Measurements from ENCODE around the gene PPIF.
A peak's percentile ranks its signal among the peaks of the same experiment; 100 is the strongest.

Gene PPIF

GRCh38 chr10:79323602-79324001, 23.7 kb upstream of the PPIF start:
- Histone ChIP-seq H3K4me2 (peak overlapping the region; percentile 77 to 98 (median 89)), H3K9ac (peak overlapping the region in 9 of 11 experiments; percentile 39 to 70 (median 63); a peak in 16 of 22 replicates), H3K27ac (peak overlapping the region in 9 of 11 experiments; percentile 62 to 86 (median 74); a peak in 18 of 22 replicates), H4K20me1 (no peaks in the 10 kb centered on the region), H3K36me3 (no peaks in the 10 kb centered on the region), H3K27me3 (peaks cover 0 to 10% (median 0%) of the 10 kb centered on the region in 11 experiments; a peak in 5 of 22 replicates), H3K4me3 (peak overlapping the region in 3 of 10 experiments; percentile 8 to 30 (median 8); a peak in 3 of 20 replicates), H3K4me1 (peaks cover 66 to 72% (median 68%) of the 10 kb centered on the region in 10 experiments), H3K9me3 (replicated peaks in 1 of 11) (peaks cover 0 to 5% (median 0%) of the 10 kb centered on the region in 11 experiments; a peak in 1 of 22 replicates)
- no peak for TF ChIP-seq Cebpa-rat (IDR thresholded peaks at IDR 0.05)

GRCh38 chr10:79324032-79324695, 23.1 kb upstream of the PPIF start:
- TF ChIP-seq Cebpa-rat (IDR thresholded peaks at IDR 0.05): peak in 3 of 11 experiments; percentile 9 to 83 (median 63); a peak in 4 of 22 replicates
- Histone ChIP-seq H3K4me3 (peak overlapping the region in 3 of 10 experiments; percentile 8 to 17 (median 8); a peak in 1 of 20 replicates), H3K9me3 (replicated peaks in 1 of 11) (no peaks in the 10 kb centered on the region), H4K20me1 (no peaks in the 10 kb centered on the region), H3K4me1 (peaks cover 61 to 70% (median 66%) of the 10 kb centered on the region in 10 experiments), H3K27ac (peak overlapping the region in 9 of 11 experiments; percentile 62 to 86 (median 74); a peak in 17 of 22 replicates), H3K9ac (peak overlapping the region in 8 of 11 experiments; percentile 39 to 70 (median 64); a peak in 15 of 22 replicates), H3K36me3 (no peaks in the 10 kb centered on the region), H3K4me2 (peak overlapping the region; percentile 77 to 98 (median 89)), H3K27me3 (peaks cover 0 to 10% (median 0%) of the 10 kb centered on the region in 11 experiments; a peak in 3 of 22 replicates)

- H3K4me1 ChIP-seq: peaks cover 45 to 54% (median 48%) of the 10 kb centered on the region in 10 experiments
- peaks cover 0 to 10% (median 0%) of the 10 kb centered on the region in 11 experiments; a peak in 3 of 22 replicates for H3K27me3 ChIP-seq
- TF ChIP-seq Cebpa-rat (IDR thresholded peaks at IDR 0.05): no peak
- no peaks in the 10 kb centered on the region for H3K9me3 ChIP-seq (replicated peaks in 1 of 11)
- no peak overlapping the region for H3K4me2 ChIP-seq
- no peaks in the 10 kb centered on the region for H3K36me3 ChIP-seq
- H3K4me3 ChIP-seq: no peak overlapping the region
- no peaks in the 10 kb centered on the region for H4K20me1 ChIP-seq
- no peak overlapping the region for H3K9ac ChIP-seq
- peak overlapping the region in 3 of 11 experiments; percentile 31 to 72 (median 42); a peak in 4 of 22 replicates for H3K27ac ChIP-seq
Observed at GRCh38 chr10:79326361-79327089, 20.7 kb upstream of the PPIF start.

GRCh38 chr10:79327090-79327457, 20.2 kb upstream of the PPIF start:
- Histone ChIP-seq H3K27ac (no peak overlapping the region), H3K9me3 (replicated peaks in 1 of 11) (no peaks in the 10 kb centered on the region), H3K4me1 (peaks cover 45 to 54% (median 48%) of the 10 kb centered on the region in 10 experiments), H4K20me1 (no peaks in the 10 kb centered on the region), H3K4me2 (no peak overlapping the region), H3K27me3 (peaks cover 0 to 10% (median 0%) of the 10 kb centered on the region in 11 experiments; a peak in 3 of 22 replicates), H3K4me3 (no peak overlapping the region), H3K36me3 (no peaks in the 10 kb centered on the region), H3K9ac (no peak overlapping the region)
- TF ChIP-seq Cebpa-rat (IDR thresholded peaks at IDR 0.05): no peak

DNA sequence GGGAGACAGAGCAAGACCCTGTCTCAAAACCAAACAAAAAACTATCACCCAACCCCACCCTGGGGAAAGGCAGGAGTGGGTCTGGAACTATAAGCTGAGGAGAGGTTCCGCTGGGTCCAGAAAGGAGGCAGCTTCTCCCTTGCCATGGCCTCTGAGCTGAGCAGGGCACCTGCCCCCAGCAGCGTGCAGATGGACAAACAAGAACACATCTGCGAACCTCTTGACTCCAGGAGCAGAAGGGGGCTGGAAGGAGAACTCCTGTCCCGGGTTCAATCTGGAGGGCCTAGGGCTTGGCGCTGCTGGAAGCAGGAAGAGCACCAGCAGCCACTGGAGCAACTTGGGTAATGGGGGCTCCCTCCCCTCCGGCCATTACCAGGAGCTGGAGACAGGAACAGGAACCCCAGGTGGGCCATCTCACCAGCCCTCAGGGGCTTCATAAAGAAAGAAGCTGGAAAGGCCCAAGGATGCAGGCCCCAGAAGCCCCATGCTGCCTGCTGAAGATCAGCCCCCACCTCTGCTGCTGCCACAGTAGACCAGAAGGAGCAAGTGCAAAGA, 19.0 kb upstream of the PPIF start:
- Histone ChIP-seq H3K27ac (no peak overlapping the region), H3K4me2 (peak overlapping the region in 3 of 11 experiments; percentile 32 to 73 (median 36); a peak in 3 of 22 replicates), H3K9ac (no peak overlapping the region), H3K36me3 (no peaks in the 10 kb centered on the region), H3K4me1 (peaks cover 34 to 44% (median 37%) of the 10 kb centered on the region in 10 experiments), H4K20me1 (no peaks in the 10 kb centered on the region), H3K9me3 (replicated peaks in 1 of 11) (peaks cover 0 to 5% (median 4%) of the 10 kb centered on the region in 11 experiments; a peak in 5 of 22 replicates), H3K4me3 (no peak overlapping the region), H3K27me3 (peaks cover 0 to 10% (median 0%) of the 10 kb centered on the region in 11 experiments; a peak in 3 of 22 replicates)
- TF ChIP-seq Cebpa-rat (IDR thresholded peaks at IDR 0.05): no peak

DNA sequence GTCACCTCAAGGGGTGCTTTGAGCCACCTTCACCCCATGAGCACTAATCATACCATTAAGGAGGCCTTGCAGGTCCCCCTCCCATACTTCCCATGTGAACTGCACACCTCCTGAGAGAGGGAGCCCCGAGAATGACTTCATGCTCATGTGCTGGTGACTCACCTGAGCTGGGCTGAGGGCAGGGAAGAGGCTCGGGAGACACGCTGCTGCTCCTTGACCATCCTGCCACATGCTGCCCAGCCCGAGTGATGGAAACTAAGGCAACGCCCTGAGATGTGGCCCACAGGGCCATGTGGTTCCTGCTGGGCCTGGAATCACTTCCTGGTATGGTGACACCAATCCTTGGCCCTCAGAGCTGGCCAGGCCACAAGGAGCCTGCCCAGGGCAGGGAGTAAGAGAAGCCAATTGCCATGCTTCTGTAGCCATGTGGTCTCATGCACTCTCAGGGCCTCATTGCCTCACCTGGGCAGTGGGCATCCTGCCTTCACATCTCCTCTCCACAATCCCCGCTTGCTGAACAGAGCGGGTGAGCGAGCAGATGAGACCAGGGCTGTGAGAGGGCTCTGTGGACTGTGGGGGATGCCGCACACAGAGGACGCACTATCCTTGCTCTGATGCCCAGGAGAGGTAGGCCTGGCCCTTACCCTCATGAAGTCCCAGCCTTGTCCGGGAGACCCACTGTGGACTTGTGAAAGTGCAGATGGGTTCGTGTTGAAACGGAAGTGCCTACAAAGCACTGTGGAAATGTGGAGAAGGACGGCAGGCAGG, 18.3 kb upstream of the PPIF start:
- TF ChIP-seq Cebpa-rat (IDR thresholded peaks at IDR 0.05): no peak

GRCh38 chr10:79329529-79329928, 17.7 kb upstream of the PPIF start:
- no peak overlapping the region for H3K9ac ChIP-seq
- H3K9me3 ChIP-seq (replicated peaks in 1 of 11): peaks cover 0 to 8% (median 4%) of the 10 kb centered on the region in 11 experiments; a peak in 5 of 22 replicates
- peaks cover 27 to 34% (median 31%) of the 10 kb centered on the region in 10 experiments for H3K4me1 ChIP-seq
- H3K4me2 ChIP-seq: no peak overlapping the region; a peak in 1 of 22 replicates
- no peak overlapping the region for H3K4me3 ChIP-seq
- no peak for TF ChIP-seq Cebpa-rat (IDR thresholded peaks at IDR 0.05)
- no peaks in the 10 kb centered on the region for H3K36me3 ChIP-seq
- H3K27me3 ChIP-seq: peaks cover 0 to 8% (median 0%) of the 10 kb centered on the region in 11 experiments; a peak in 3 of 22 replicates
- no peak overlapping the region for H3K27ac ChIP-seq
- no peaks in the 10 kb centered on the region for H4K20me1 ChIP-seq

More for the DNA sequence above, 18.3 kb upstream of the PPIF start:
- H3K4me1 ChIP-seq: peaks cover 31 to 37% (median 33%) of the 10 kb centered on the region in 10 experiments
- no peak overlapping the region for H3K4me3 ChIP-seq
- H4K20me1 ChIP-seq: no peaks in the 10 kb centered on the region
- H3K27ac ChIP-seq: no peak overlapping the region
- H3K9me3 ChIP-seq (replicated peaks in 1 of 11): peaks cover 0 to 8% (median 4%) of the 10 kb centered on the region in 11 experiments; a peak in 5 of 22 replicates
- H3K4me2 ChIP-seq: peak overlapping the region in 3 of 11 experiments; percentile 32 to 73 (median 36); a peak in 5 of 22 replicates
- H3K27me3 ChIP-seq: peaks cover 0 to 10% (median 0%) of the 10 kb centered on the region in 11 experiments; a peak in 3 of 22 replicates
- no peaks in the 10 kb centered on the region for H3K36me3 ChIP-seq
- no peak overlapping the region for H3K9ac ChIP-seq

GRCh38 chr10:79331226-79331625, 16.0 kb upstream of the PPIF start:
- H3K9ac ChIP-seq: peak overlapping the region in 5 of 11 experiments; percentile 14 to 57 (median 26); a peak in 8 of 22 replicates
- TF ChIP-seq Cebpa-rat (IDR thresholded peaks at IDR 0.05): no peak
- H3K4me2 ChIP-seq: peak overlapping the region; percentile 44 to 87 (median 63)
- H3K4me1 ChIP-seq: peaks cover 19 to 26% (median 22%) of the 10 kb centered on the region in 10 experiments
- H3K27me3 ChIP-seq: no peaks in the 10 kb centered on the region
- H3K4me3 ChIP-seq: no peak overlapping the region
- H4K20me1 ChIP-seq: no peaks in the 10 kb centered on the region
- H3K36me3 ChIP-seq: no peaks in the 10 kb centered on the region
- H3K9me3 ChIP-seq (replicated peaks in 1 of 11): peaks cover 0 to 8% (median 4%) of the 10 kb centered on the region in 11 experiments; a peak in 5 of 22 replicates
- peak overlapping the region; percentile 23 to 79 (median 66); a peak in 19 of 22 replicates for H3K27ac ChIP-seq

All from BLaER1 treated with 17β-estradiol and CSF1 and Interleukin-3, amounts not matched to agents 10 nM and 100 nM (cell line).